ENCODE measurements around the gene TKTL1. TPM values are rescaled to one million over a fixed set of nuclear protein-coding genes. Genes with fewer than 3 reads are reported as not detected.

Gene TKTL1
- total RNA-seq, 2 experiments from 2014 or later: 0.67 to 1.0 TPM

GRCh38 chrX:154372612-154373022 is 77.0 kb downstream of the TKTL1 start:
- DNase-seq (peak; percentile 75), ATAC-seq (peak; percentile 24)
- intact Hi-C loops (cut with micrococcal nuclease): no loop called here
- peaks cover 27% of the 10 kb centered on the region for H3K4me1 Mint-ChIP-seq (ENCODE audit: low read depth)
- ChIA-PET CTCF (interaction anchor here (1.1 to 1.8 kb wide), 6 partner anchors 9 to 167 kb away, joined by 4 to 11 read pairs (median 5); partner anchors contain the start of genes RPL10 and SLC10A3), POLR2A (interaction anchor here (1.1 to 1.9 kb wide), 5 partner anchors 9 to 170 kb away, joined by 3 to 7 read pairs (median 3); partner anchors contain the start of gene RPL10)
- no peak for TF ChIP-seq CTCF (IDR thresholded peaks at IDR 0.05)
- H3K27ac Mint-ChIP-seq: peak overlapping the region; percentile 80
- H3K27me3 Mint-ChIP-seq: no peaks in the 10 kb centered on the region
- H3K36me3 Mint-ChIP-seq (ENCODE audit: low read depth): peaks cover 19% of the 10 kb centered on the region
- peak overlapping the region; percentile 76 for H3K4me3 Mint-ChIP-seq
- H3K9me3 Mint-ChIP-seq: no peaks in the 10 kb centered on the region

GRCh38 chrX:154373340-154374306 is 78.0 kb downstream of the TKTL1 start:
- H3K4me3 Mint-ChIP-seq: peak overlapping the region; percentile 76
- H3K27me3 Mint-ChIP-seq: no peaks in the 10 kb centered on the region
- CTCF ChIA-PET: interaction anchor here (0.7 to 1.8 kb wide), 11 partner anchors 8 to 170 kb away, joined by 3 to 11 read pairs (median 4); partner anchors contain the start of genes RPL10 and SLC10A3
- no peak for ATAC-seq
- H3K27ac Mint-ChIP-seq: peak overlapping the region; percentile 49
- intact Hi-C loops (cut with micrococcal nuclease): no loop called here
- peak; percentile 36 for TF ChIP-seq CTCF (IDR thresholded peaks at IDR 0.05)
- POLR2A ChIA-PET: interaction anchor here (1.1 to 1.9 kb wide), 6 partner anchors 10 to 402 kb away, joined by 3 to 7 read pairs (median 3); partner anchors contain the start of genes HCFC1, RPL10 and TMEM187
- peaks cover 11% of the 10 kb centered on the region for H3K36me3 Mint-ChIP-seq (ENCODE audit: low read depth)
- no peak for DNase-seq
- peaks cover 21% of the 10 kb centered on the region for H3K4me1 Mint-ChIP-seq (ENCODE audit: low read depth)
- H3K9me3 Mint-ChIP-seq: no peaks in the 10 kb centered on the region

GRCh38 chrX:154374313-154375155 is 78.9 kb downstream of the TKTL1 start, which contains the start of gene FLNA:
Gene FLNA, minus strand, starts transcription at chrX:154374634. Its CDS starts 3,389 bp downstream, at chrX:154371245.
- Mint-ChIP-seq H3K9me3 (no peaks in the 10 kb centered on the region), H3K27ac (peak within 1 kb of the TSS; percentile 49), H3K36me3 (ENCODE audit: low read depth) (peaks cover 12% of the 10 kb centered on the region), H3K4me1 (ENCODE audit: low read depth) (peaks cover 21% of the 10 kb centered on the region), H3K27me3 (no peaks in the 10 kb centered on the region), H3K4me3 (peak within 1 kb of the TSS; percentile 76)
- ChIA-PET CTCF (interaction anchor here (1.0 to 1.8 kb wide), 7 partner anchors 9 to 169 kb away, joined by 3 to 11 read pairs (median 4); partner anchors contain the start of genes RPL10 and SLC10A3), POLR2A (interaction anchor here (1.3 to 3.9 kb wide), 5 partner anchors 11 to 403 kb away, joined by 3 to 30 read pairs (median 6); partner anchors contain the start of genes HCFC1, RPL10 and TMEM187)
- DNase-seq (peak; percentile 31), ATAC-seq (no peak)
- no peak for TF ChIP-seq CTCF (IDR thresholded peaks at IDR 0.05)
- intact Hi-C loops (cut with micrococcal nuclease): no loop called here

GRCh38 chrX:154375156-154375504 is 79.5 kb downstream of the TKTL1 start:
- TF ChIP-seq CTCF (IDR thresholded peaks at IDR 0.05): no peak
- no peaks in the 10 kb centered on the region for H3K27me3 Mint-ChIP-seq
- peaks cover 21% of the 10 kb centered on the region for H3K4me1 Mint-ChIP-seq (ENCODE audit: low read depth)
- intact Hi-C loops (cut with micrococcal nuclease): no loop called here
- CTCF ChIA-PET: no interaction called here
- H3K4me3 Mint-ChIP-seq: peak overlapping the region; percentile 58
- DNase-seq: no peak
- H3K27ac Mint-ChIP-seq: no peak overlapping the region
- H3K9me3 Mint-ChIP-seq: no peaks in the 10 kb centered on the region
- POLR2A ChIA-PET: interaction anchor here (0.8 to 3.9 kb wide), 2 partner anchors 9 to 23 kb away, joined by 3 to 30 read pairs; partner anchors contain the start of gene RPL10
- peaks cover 10% of the 10 kb centered on the region for H3K36me3 Mint-ChIP-seq (ENCODE audit: low read depth)
- ATAC-seq: no peak

Data from activated CD8-positive, alpha-beta T cell treated with anti-CD3 and anti-CD28 coated beads for 36 hours (primary cell).